Measurements from ENCODE around the gene KDM4B. TPM values are rescaled to one million over a fixed set of nuclear protein-coding genes. Genes with fewer than 3 reads are reported as not detected.
"Not testable (repeated sequence)": the region's sequence is repeated elsewhere in the genome, so short reads cannot be mapped to it uniquely, and the experiment has no call there.

KDM4B gene
- total RNA-seq, 1 donor from 2014 or later, result 46.0 TPM

DNA sequence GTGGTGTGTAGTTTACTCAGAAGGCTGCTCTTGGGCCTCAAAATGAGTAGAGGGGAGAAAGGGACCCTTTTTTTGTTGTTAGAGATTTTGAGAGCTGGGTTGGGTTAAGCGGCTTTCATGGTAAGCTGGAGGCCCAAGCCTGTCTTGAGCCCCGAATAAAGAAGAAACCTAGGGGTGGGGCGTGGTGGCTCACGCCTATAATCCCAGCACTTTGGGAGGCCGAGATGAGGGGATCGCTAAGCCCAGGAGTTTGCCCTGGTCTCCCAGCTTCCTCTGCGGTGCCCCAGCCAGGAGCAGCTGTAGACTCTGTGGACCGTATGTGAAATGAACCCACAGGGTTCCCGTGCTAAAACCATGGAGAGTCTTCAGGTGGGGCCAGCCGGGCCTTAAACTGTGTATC, 56.1 kb downstream of the KDM4B start:
- Histone ChIP-seq H3K27ac (no peak overlapping the region), H3K4me1 (peaks cover 4 to 8% of the 10 kb centered on the region in 2 donors), H3K36me3 (peaks cover 0 to 5% of the 10 kb centered on the region in 2 donors), H3K4me3 (no peak overlapping the region), H3K9me3 (no peaks in the 10 kb centered on the region), H3K27me3 (no peaks in the 10 kb centered on the region)
- TF ChIP-seq, protein P1, sequence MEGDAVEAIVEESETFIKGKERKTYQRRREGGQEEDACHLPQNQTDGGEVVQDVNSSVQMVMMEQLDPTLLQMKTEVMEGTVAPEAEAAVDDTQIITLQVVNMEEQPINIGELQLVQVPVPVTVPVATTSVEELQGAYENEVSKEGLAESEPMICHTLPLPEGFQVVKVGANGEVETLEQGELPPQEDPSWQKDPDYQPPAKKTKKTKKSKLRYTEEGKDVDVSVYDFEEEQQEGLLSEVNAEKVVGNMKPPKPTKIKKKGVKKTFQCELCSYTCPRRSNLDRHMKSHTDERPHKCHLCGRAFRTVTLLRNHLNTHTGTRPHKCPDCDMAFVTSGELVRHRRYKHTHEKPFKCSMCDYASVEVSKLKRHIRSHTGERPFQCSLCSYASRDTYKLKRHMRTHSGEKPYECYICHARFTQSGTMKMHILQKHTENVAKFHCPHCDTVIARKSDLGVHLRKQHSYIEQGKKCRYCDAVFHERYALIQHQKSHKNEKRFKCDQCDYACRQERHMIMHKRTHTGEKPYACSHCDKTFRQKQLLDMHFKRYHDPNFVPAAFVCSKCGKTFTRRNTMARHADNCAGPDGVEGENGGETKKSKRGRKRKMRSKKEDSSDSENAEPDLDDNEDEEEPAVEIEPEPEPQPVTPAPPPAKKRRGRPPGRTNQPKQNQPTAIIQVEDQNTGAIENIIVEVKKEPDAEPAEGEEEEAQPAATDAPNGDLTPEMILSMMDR (IDR thresholded peaks at IDR 0.05), result no peak
- no peak for DNase-seq (ENCODE audit: low spot score in 2 of 2)
- intact Hi-C loops (cut with DNase I), result no loop called here

DNA sequence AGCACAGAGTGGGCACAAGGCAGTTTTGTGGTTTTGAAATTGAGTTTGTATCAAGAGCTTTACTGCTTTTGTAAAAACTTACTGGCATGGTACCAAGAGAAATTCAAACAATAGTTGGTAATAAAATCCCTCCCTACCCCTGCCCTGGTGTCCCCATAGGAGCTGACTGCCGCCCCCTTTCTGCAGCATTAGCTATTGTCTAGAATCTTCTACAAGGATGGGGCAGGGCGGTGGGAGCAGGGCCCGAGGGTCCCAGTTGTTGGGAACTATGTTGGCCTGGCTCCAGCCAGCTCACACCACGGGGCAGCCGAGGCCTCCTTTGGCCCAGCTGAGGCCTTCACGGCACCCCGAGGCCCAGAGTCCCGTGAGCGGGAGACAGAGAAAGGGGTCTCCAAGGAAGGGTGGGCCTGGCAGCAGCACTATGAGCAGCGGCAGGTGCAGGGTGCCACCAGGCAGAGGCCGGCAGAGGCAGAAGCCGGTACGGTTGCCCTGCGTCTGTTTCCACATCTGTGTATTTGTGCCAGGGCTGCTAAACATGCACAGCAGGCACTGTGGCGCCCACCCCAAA, 57.9 kb downstream of the KDM4B start:
- no peak overlapping the region for H3K27ac ChIP-seq
- no peaks in the 10 kb centered on the region for H3K36me3 ChIP-seq
- no peaks in the 10 kb centered on the region for H3K9me3 ChIP-seq
- DNase-seq (ENCODE audit: low spot score in 2 of 2), result no peak
- TF ChIP-seq, protein P1 (IDR thresholded peaks at IDR 0.05), result no peak
- H3K27me3 ChIP-seq, result no peaks in the 10 kb centered on the region
- peaks cover 4 to 11% of the 10 kb centered on the region in 2 donors for H3K4me1 ChIP-seq
- intact Hi-C loops (cut with DNase I), result no loop called here
- H3K4me3 ChIP-seq, result no peak overlapping the region

DNA sequence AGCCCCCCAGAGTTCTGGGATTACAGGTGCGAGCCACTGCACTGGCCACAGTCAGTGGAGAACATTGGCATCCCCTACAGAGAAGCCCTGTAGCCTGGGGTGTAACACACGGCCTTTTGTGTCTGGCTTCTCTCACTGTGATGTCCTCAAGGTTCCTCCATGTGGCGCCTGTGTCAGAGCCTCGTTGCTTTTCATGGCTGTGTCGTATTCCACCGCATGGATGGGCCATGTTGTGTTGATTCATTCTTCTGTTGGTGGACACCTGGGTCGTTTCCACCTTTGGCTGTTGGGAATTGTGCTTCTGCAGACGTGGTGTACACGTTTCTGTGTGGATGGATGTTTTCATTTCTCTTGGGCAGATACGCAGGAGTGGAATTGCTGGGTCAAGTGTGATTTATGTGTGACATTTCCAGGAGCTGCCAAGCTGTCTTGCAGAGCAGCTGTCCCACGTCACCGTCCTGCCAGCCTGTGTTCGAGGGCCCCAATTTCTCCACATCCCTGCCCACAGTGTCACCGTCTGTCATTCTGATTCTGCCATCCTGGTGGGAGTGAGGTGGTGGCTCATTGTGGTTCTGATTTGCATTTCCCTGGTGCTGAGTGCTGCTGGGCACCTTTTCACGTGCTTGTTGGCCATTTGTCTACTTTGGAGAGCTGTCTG, 59.4 kb downstream of the KDM4B start:
- H3K4me3 ChIP-seq, result no peak overlapping the region
- peaks cover under 1 to 8% of the 10 kb centered on the region in 2 donors for H3K4me1 ChIP-seq
- H3K9me3 ChIP-seq, result no peaks in the 10 kb centered on the region
- intact Hi-C loops (cut with DNase I), result no loop called here
- H3K36me3 ChIP-seq, result peaks cover 7% of the 10 kb centered on the region in 2 donors
- no peaks in the 10 kb centered on the region for H3K27me3 ChIP-seq
- TF ChIP-seq, protein P1 (IDR thresholded peaks at IDR 0.05), result no peak
- no peak for DNase-seq (ENCODE audit: low spot score in 2 of 2)
- H3K27ac ChIP-seq, result no peak overlapping the region

DNA sequence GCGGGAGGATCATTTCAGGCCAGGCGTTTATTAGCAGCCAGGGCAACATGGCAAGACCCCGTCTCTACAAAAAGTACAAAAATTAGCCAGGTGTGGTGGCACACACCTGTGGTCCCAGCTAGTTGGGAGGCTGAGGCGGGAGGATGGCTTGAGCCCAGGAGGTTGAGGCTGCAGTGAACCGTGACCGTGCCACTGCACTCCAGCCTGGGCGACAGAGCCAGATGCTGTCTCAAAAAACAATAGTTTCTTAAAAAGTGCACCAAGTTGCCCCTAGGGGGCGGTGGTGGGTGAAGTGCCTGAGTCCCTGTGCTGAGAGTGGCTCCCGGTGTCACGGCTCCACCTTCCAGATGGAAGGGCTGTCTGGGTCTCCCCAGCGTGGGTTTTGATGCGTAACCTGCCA, 60.7 kb downstream of the KDM4B start:
- TF ChIP-seq, protein P1 (IDR thresholded peaks at IDR 0.05), result peak; percentile 16 to 50 (median 42)
- H3K36me3 ChIP-seq, result peaks cover 19% of the 10 kb centered on the region in 2 donors
- H3K4me1 ChIP-seq; H3K27me3 ChIP-seq; H3K9me3 ChIP-seq; H3K27ac ChIP-seq; intact Hi-C loops (cut with DNase I); H3K4me3 ChIP-seq: not testable (repeated sequence)
- DNase-seq (ENCODE audit: low spot score in 2 of 2), result peak in 1 of 2 donors; percentile 80

DNA sequence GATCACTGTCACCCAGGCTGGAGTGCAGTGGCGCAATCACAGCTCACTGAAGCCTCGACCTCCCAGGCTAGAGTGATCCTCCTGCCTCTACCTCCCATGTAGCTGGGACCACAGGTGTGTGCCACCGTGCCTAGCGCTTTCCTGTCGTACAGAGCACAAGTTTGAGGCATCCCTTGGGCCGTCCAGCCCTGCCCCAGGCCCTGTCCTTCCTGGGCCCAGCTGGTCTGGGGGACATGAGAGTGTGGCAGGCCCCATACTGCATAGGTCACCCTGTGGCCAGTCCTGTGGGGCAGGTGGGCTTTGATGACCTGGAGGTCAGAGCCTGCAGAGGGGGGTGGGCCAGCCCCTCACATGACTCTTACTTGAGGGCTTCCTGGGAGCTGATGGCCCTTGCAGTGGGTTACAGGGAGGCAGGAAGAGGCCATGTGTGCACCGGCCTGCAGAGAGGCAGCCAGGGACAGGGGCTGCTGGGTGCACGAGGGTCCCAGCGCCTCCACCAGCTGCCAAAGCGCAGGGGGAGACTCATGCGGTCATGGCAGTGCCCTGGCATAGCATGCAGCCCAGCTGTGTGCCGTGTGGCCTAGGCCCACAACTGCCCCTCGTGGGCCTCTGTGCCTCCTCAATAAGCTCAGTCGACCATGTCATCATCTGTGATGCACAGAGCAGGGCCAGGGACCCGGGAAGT, 61.4 kb downstream of the KDM4B start:
- H3K27me3 ChIP-seq, result no peaks in the 10 kb centered on the region
- no peak overlapping the region for H3K4me3 ChIP-seq
- no peaks in the 10 kb centered on the region for H3K9me3 ChIP-seq
- no peak overlapping the region for H3K27ac ChIP-seq
- DNase-seq (ENCODE audit: low spot score in 2 of 2), result no peak
- peaks cover 21 to 22% of the 10 kb centered on the region in 2 donors for H3K36me3 ChIP-seq
- peaks cover 0 to 7% of the 10 kb centered on the region in 2 donors for H3K4me1 ChIP-seq
- TF ChIP-seq, protein P1 (IDR thresholded peaks at IDR 0.05), result no peak
- intact Hi-C loops (cut with DNase I), result loop anchor here (2.0 to 5.0 kb wide), 3 partner anchors 61 to 178 kb away; partner anchors contain the start of gene KDM4B
